Measurements from ENCODE around the gene C19orf18.
"Not testable (repeated sequence)": the region's sequence is repeated elsewhere in the genome, so short reads cannot be mapped to it uniquely, and the experiment has no call there.

Gene C19orf18

GRCh38 chr19:57934820-57935665, 39.3 kb downstream of the C19orf18 start, which contains the start of gene ZNF418:
ZNF418 (minus strand) TSS chr19:57935402; CDS start chr19:57933822, 1,580 bp downstream.
- Histone ChIP-seq H3K36me3 (ENCODE audit: insufficient read depth, low read length) (peaks cover 38% of the 10 kb centered on the region), H2AFZ (ENCODE audit: low read depth, low read length) (no peak within 1 kb of the TSS), H3K9me3 (ENCODE audit: insufficient read depth, low read length, severe bottlenecking) (peaks cover 2% of the 10 kb centered on the region), H3K79me2 (ENCODE audit: insufficient read depth, low read length) (peaks cover 12% of the 10 kb centered on the region; the same call in 1 of the 2 replicates), H3K4me3 (ENCODE audit: low read depth in 1 of 2, low read length in 2 of 2) (no peak within 1 kb of the TSS), H3K4me2 (ENCODE audit: insufficient read depth, low read length) (no peak within 1 kb of the TSS), H3K9ac (ENCODE audit: low read depth, low read length) (no peak within 1 kb of the TSS), H3K27me3 (ENCODE audit: insufficient read depth, low read length, poor library complexity) (no peaks in the 10 kb centered on the region), H3K27ac (ENCODE audit: low read length) (no peak within 1 kb of the TSS), H3K4me1 (ENCODE audit: insufficient read depth, low read length) (peaks cover 6% of the 10 kb centered on the region), H4K20me1 (ENCODE audit: insufficient read depth, low read length) (no peaks in the 10 kb centered on the region)
- DNase-seq: no peak
- no peak for TF ChIP-seq EZH2 (IDR thresholded peaks at IDR 0.05; ENCODE audit: borderline replicate concordance, low read depth, low read length, severe bottlenecking)
- no peak for TF ChIP-seq CTCF (IDR thresholded peaks at IDR 0.05; ENCODE audit: borderline replicate concordance, extremely low read depth, low read length, poor library complexity, severe bottlenecking)
- ATAC-seq (ENCODE audit: insufficient read depth, low read depth): no peak

DNA sequence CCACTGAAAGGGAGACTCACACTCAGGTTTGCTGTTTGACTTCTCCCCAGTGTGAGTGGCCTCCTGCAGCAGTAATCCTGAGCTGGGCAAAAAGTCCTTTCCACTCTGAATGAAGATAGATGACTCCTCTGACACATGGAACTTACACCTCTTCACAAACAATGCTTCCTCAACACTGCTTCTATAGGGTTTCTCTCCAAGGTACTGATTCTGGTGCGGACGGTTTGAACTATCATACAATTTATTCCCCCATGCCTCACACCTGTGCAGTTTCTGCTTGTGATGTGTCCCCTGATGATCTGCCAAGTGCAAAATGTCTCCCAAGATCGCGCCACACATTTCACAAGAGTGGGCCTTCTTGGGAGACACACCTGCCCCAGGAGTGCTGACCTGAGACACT, 46.7 kb downstream of the C19orf18 start:
- Histone ChIP-seq H2AFZ (ENCODE audit: low read depth, low read length) (no peak overlapping the region), H3K9me3 (ENCODE audit: insufficient read depth, low read length, severe bottlenecking) (no peaks in the 10 kb centered on the region), H3K79me2 (ENCODE audit: insufficient read depth, low read length) (no peaks in the 10 kb centered on the region), H3K4me3 (ENCODE audit: low read depth in 1 of 2, low read length in 2 of 2) (no peak overlapping the region), H3K4me1 (ENCODE audit: insufficient read depth, low read length) (peaks cover 8% of the 10 kb centered on the region), H3K27me3 (ENCODE audit: insufficient read depth, low read length, poor library complexity) (no peaks in the 10 kb centered on the region), H3K4me2 (ENCODE audit: insufficient read depth, low read length) (no peak overlapping the region), H3K9ac (ENCODE audit: low read depth, low read length) (no peak overlapping the region), H3K36me3 (ENCODE audit: insufficient read depth, low read length) (no peaks in the 10 kb centered on the region), H4K20me1 (ENCODE audit: insufficient read depth, low read length) (no peaks in the 10 kb centered on the region), H3K27ac (ENCODE audit: low read length) (no peak overlapping the region)
- no peak for TF ChIP-seq CTCF (IDR thresholded peaks at IDR 0.05; ENCODE audit: borderline replicate concordance, extremely low read depth, low read length, poor library complexity, severe bottlenecking)
- no peak for TF ChIP-seq EZH2 (IDR thresholded peaks at IDR 0.05; ENCODE audit: borderline replicate concordance, low read depth, low read length, severe bottlenecking)
- DNase-seq: no peak
- ATAC-seq (ENCODE audit: insufficient read depth, low read depth): no peak

DNA sequence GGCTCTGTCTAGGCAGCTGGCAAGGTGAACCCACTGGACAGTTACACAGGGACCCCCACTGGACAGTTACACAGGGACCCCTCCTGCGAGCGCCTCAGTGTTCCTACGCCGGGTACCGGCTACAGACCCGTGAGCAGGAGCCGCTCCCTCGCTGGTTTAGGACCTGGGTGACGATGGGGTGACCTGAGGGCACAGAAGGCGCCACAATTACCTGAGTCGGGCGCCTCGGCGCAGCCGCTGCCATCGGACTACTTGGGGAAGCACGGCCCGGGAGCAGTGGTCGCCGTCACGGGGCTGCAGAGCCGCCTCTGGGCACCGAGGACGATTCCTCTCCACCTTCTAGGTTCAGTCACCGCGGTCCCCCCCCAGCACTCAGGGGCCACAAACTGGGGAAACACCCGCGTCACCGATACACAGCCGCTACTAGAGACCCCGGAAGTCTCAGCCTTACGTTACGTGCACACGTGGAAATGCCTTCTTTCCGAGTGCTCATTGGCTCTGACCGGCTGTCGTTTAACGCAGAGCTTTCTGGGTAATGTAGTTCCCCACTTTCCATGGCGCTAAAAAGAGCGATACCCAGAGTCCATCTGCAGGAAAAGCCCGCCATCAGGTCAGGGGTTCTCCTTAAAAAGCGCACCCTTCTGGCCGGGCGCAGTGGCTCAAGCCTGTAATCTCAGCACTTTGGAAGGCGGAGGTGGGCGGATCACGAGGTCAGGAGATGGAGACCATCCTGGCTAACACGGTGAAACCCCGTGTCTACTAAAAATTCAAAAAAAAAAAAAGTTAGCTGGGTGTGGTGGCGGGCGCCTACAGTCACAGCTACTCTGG, 58.0 kb downstream of the C19orf18 start, which contains the start of gene ZNF417:
Gene ZNF417, minus strand, starts transcription at position 425 of the 828 bp plus-strand sequence. Its CDS starts 181 bp downstream, at position 244.
- H3K27me3 ChIP-seq (ENCODE audit: insufficient read depth, low read length, poor library complexity): not testable (repeated sequence)
- H3K9ac ChIP-seq (ENCODE audit: low read depth, low read length): peak within 1 kb of the TSS; percentile 88
- peak within 1 kb of the TSS; percentile 79 for H3K27ac ChIP-seq (ENCODE audit: low read length)

More for the DNA sequence above, 58.0 kb downstream of the C19orf18 start, which contains the start of gene ZNF417:
- H3K36me3 ChIP-seq (ENCODE audit: insufficient read depth, low read length): peaks cover 25% of the 10 kb centered on the region
- ATAC-seq (ENCODE audit: insufficient read depth, low read depth) (peak; percentile 100), DNase-seq (peak; percentile 90)
- H4K20me1 ChIP-seq (ENCODE audit: insufficient read depth, low read length); H3K9me3 ChIP-seq (ENCODE audit: insufficient read depth, low read length, severe bottlenecking): not testable (repeated sequence)
- peaks cover 27% of the 10 kb centered on the region for H3K4me1 ChIP-seq (ENCODE audit: insufficient read depth, low read length)
- TF ChIP-seq CTCF (IDR thresholded peaks at IDR 0.05; ENCODE audit: borderline replicate concordance, extremely low read depth, low read length, poor library complexity, severe bottlenecking): peak; percentile 43
- peak within 1 kb of the TSS; percentile 90 for H3K4me2 ChIP-seq (ENCODE audit: insufficient read depth, low read length)
- H2AFZ ChIP-seq (ENCODE audit: low read depth, low read length): peak within 1 kb of the TSS; percentile 86
- peak within 1 kb of the TSS; percentile 91 to 97 for H3K4me3 ChIP-seq (ENCODE audit: low read depth in 1 of 2, low read length in 2 of 2)
- peaks cover 45% of the 10 kb centered on the region for H3K79me2 ChIP-seq (ENCODE audit: insufficient read depth, low read length)

Data from DND-41 (cell line).